ENCODE results near the gene ITPK1. TPM values are rescaled to one million over a fixed set of nuclear protein-coding genes. Genes with fewer than 3 reads are reported as not detected.

Gene ITPK1
- total and polyA plus RNA-seq, 2 experiments from 2014 or later: 35.9 to 101 TPM

- TF ChIP-seq, protein P1, sequence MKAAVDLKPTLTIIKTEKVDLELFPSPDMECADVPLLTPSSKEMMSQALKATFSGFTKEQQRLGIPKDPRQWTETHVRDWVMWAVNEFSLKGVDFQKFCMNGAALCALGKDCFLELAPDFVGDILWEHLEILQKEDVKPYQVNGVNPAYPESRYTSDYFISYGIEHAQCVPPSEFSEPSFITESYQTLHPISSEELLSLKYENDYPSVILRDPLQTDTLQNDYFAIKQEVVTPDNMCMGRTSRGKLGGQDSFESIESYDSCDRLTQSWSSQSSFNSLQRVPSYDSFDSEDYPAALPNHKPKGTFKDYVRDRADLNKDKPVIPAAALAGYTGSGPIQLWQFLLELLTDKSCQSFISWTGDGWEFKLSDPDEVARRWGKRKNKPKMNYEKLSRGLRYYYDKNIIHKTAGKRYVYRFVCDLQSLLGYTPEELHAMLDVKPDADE (IDR thresholded peaks at IDR 0.05): no peak
Measured at GRCh38 chr14:92931681-92932447, 183.9 kb downstream of the ITPK1 start (continued).

GRCh38 chr14:92930737-92931602 is 184.8 kb downstream of the ITPK1 start:
- no peak for DNase-seq (ENCODE audit: low spot score)
- no peaks in the 10 kb centered on the region for H3K9me3 Mint-ChIP-seq
- peaks cover 42% of the 10 kb centered on the region for H3K36me3 Mint-ChIP-seq (ENCODE audit: low read depth)
- H3K4me1 ChIP-seq (ENCODE audit: insufficient read depth): no peaks in the 10 kb centered on the region
- H3K4me3 Mint-ChIP-seq: no peak overlapping the region
- H3F3A ChIP-seq (replicated peaks; ENCODE audit: low read depth): no peaks in the 10 kb centered on the region
- peaks cover 4% of the 10 kb centered on the region; the same call in 1 of the 3 replicates for H3K4me1 Mint-ChIP-seq
- H3K79me2 ChIP-seq (replicated peaks; ENCODE audit: insufficient read depth): no peaks in the 10 kb centered on the region
- H2AFZ ChIP-seq: no peak overlapping the region
- ATAC-seq: no peak
- H3K9me2 ChIP-seq (ENCODE audit: insufficient read depth): no peaks in the 10 kb centered on the region
- H3K27ac Mint-ChIP-seq: no peak overlapping the region
- H3K4me3 ChIP-seq: no peak overlapping the region
- H3K27me3 Mint-ChIP-seq (ENCODE audit: insufficient read depth, low read depth, poor library complexity): peaks cover 3% of the 10 kb centered on the region
- H3K27me3 ChIP-seq (ENCODE audit: insufficient read depth): no peaks in the 10 kb centered on the region
- H4K20me1 ChIP-seq (replicated peaks; ENCODE audit: insufficient read depth): 0 out of 2 replicates have a peak, but pooled peaks cover 4% of the 10 kb centered on the region
- no peak overlapping the region for H3K27ac ChIP-seq (ENCODE audit: low read depth)
- H3K4me2 ChIP-seq: no peak overlapping the region
- no peaks in the 10 kb centered on the region for H3K36me3 ChIP-seq (ENCODE audit: insufficient read depth)
- no peak for TF ChIP-seq STAT1 (IDR thresholded peaks at IDR 0.05; ENCODE audit: unreplicated experiment)
- TF ChIP-seq, protein P2, sequence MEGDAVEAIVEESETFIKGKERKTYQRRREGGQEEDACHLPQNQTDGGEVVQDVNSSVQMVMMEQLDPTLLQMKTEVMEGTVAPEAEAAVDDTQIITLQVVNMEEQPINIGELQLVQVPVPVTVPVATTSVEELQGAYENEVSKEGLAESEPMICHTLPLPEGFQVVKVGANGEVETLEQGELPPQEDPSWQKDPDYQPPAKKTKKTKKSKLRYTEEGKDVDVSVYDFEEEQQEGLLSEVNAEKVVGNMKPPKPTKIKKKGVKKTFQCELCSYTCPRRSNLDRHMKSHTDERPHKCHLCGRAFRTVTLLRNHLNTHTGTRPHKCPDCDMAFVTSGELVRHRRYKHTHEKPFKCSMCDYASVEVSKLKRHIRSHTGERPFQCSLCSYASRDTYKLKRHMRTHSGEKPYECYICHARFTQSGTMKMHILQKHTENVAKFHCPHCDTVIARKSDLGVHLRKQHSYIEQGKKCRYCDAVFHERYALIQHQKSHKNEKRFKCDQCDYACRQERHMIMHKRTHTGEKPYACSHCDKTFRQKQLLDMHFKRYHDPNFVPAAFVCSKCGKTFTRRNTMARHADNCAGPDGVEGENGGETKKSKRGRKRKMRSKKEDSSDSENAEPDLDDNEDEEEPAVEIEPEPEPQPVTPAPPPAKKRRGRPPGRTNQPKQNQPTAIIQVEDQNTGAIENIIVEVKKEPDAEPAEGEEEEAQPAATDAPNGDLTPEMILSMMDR (conservative IDR thresholded peaks at IDR 0.05; ENCODE audit: low read depth in 2 of 2): no peak
- no peak for TF ChIP-seq CREB1 (CRISPR knock-in tag; IDR thresholded peaks at IDR 0.05; ENCODE audit: low read depth)
- no peak for TF ChIP-seq ZNF462 (CRISPR knock-in tag; IDR thresholded peaks at IDR 0.05)
- no peak for TF ChIP-seq EZH2phosphoT487 (IDR thresholded peaks at IDR 0.05; ENCODE audit: unreplicated experiment)
- TF ChIP-seq NANOG (IDR thresholded peaks at IDR 0.05; ENCODE audit: borderline replicate concordance): no peak
- TF ChIP-seq ZNF331 (CRISPR knock-in tag; IDR thresholded peaks at IDR 0.05; ENCODE audit: low read depth): no peak
- no peak for TF ChIP-seq REST (IDR thresholded peaks at IDR 0.05; ENCODE audit: unreplicated experiment)
- no peak for TF ChIP-seq ZNF114 (CRISPR knock-in tag; IDR thresholded peaks at IDR 0.05)

Measured in GM23338 (cell line).